HG03039 (cell line): ENCODE data around the gene AIRE.

ENCODE experiments used
- ATAC-seq: cut with Tn5 transposase; IDR thresholded peaks from one replicate; pipeline ENCODE4 v1.9.1; 2021; ENCODE audit warnings: mild to moderate bottlenecking, moderate library complexity; ENCODE audit not compliant: unreplicated experiment

The AIRE gene

DNA sequence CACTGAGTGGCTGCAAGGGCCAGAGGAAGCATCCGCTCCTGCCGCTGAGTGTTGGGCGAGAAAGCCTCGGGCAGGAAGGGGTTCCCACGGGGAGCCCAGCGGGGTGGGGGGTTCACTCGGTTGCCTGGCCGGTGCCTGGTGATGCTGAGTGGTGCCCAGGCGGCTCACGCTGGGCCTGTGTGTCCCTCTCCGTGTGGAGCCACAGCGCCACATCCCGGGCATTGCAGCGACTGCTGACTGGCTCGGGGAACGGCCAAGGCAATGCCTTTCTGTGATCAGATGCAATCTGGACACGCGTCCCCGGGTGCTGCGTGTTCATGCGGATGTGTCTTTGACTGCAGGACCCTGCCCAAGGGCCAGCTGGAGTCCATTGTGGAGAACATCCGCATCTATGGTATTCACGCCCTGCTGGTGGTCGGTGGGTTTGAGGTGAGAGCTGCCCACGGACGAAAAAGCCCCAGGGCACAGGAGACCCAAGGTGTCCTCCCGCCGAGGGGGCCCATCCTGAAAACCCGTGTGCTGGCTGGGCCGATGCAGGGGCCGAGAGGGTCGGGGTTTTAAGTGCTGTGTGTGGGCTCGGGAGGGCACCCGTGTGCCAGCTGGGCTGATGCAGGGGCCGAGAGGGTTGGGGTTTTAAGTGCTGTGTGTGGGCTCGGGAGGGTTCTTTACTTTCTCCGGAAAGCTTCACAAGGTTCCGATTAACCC, 37.1 kb downstream of the AIRE start:
- no peak for ATAC-seq

- ATAC-seq, result no peak
Observed at GRCh38 chr21:44323591-44323990, 37.9 kb downstream of the AIRE start.

DNA sequence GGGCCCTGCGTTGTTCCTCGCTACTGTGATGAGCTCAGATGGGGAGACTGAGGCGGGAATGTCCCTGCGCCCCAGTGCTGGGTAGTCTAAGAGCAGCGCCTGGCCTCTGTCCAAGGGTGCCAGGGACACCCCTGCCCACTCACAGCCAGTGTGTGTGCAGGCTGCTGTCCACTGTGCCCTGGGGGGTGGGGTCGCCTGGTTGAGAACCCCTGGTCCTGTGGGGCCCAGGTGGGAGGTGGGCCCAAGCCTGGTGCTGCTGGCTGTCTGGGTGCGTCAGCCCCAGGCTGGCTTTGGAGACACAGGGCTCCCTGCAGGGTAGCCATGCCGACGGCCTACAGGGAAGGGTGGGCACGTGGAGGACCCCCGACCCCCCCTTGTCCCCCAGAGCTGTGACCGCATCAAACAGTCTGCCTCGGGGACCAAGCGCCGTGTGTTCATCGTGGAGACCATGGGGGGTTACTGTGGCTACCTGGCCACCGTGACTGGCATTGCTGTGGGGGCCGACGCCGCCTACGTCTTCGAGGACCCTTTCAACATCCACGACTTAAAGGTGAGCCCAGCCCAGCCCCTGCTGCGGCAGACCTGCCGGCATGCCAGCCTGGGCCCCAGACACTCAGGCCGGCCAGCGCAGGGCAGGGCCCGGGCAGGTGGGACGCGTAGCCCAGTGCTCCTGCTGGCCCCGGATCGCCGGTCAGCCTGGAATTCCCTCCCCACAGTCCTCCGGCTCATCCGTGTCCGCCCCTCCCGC, 38.6 kb downstream of the AIRE start:
- ATAC-seq, result no peak

GRCh38 chr21:44324854-44325107, 39.1 kb downstream of the AIRE start:
- ATAC-seq, result no peak

GRCh38 chr21:44325386-44326271, 40.0 kb downstream of the AIRE start:
- no peak for ATAC-seq

- no peak for ATAC-seq
Observed at GRCh38 chr21:44326272-44326647, 40.6 kb downstream of the AIRE start.

DNA sequence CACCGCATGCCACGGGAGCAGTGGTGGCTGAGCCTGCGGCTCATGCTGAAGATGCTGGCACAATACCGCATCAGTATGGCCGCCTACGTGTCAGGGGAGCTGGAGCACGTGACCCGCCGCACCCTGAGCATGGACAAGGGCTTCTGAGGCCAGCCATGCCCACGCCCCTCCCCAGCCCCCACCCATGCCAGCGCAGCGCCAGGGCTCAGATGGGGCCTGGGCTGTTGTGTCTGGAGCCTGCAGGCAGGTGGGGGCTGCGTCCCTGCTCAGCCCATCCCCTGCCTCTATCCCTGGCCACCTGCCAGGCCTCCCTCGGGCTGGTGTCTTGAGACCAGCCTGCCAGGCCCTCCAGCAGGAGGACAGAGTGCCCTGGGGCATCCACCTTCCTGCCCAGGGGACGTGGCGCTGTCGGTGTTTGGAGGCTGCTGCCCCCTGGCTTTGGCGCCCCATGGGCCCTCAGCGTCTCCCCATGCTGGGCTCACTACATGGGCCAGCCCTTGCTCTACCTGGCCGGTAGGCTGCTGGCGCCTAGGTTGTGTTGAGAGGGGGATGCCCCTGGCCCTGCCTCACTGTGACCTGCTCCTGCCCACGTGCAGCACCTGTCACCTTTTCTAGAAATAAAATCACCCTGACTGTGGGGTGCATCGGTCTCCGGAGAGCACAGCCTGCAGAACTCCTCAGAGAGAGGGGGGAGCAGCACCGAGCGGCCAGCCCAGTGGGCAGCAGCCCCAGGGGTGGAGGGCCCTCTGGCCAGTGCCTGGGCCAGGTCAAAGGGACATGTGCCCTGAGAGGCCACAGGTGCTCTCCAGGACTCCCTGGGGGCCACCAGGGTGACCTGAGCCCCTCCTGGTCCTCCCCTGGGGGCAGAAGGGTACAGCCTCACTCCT, 41.3 kb downstream of the AIRE start:
- no peak for ATAC-seq

DNA sequence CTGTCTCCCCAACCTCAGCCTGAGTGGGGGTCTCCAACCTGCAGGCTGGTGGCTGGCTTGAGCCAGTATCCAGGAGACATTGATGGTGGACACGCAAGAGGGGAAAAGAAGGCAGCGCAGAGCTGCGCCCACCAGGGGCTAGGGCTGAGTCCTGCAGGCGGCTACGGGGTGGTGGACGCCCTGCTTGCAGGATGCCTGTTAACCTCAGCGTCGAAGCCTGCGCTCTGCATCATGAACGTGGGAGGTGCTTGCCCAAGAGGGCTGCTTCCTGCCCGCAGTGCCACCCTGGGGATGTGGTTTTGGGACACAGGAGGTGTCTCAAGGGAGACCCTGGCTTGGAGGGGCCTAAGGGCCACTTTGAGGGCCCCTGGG, 41.9 kb downstream of the AIRE start:
- no peak for ATAC-seq

- no peak for ATAC-seq
Observed at GRCh38 chr21:44328242-44328895, 42.7 kb downstream of the AIRE start.

DNA sequence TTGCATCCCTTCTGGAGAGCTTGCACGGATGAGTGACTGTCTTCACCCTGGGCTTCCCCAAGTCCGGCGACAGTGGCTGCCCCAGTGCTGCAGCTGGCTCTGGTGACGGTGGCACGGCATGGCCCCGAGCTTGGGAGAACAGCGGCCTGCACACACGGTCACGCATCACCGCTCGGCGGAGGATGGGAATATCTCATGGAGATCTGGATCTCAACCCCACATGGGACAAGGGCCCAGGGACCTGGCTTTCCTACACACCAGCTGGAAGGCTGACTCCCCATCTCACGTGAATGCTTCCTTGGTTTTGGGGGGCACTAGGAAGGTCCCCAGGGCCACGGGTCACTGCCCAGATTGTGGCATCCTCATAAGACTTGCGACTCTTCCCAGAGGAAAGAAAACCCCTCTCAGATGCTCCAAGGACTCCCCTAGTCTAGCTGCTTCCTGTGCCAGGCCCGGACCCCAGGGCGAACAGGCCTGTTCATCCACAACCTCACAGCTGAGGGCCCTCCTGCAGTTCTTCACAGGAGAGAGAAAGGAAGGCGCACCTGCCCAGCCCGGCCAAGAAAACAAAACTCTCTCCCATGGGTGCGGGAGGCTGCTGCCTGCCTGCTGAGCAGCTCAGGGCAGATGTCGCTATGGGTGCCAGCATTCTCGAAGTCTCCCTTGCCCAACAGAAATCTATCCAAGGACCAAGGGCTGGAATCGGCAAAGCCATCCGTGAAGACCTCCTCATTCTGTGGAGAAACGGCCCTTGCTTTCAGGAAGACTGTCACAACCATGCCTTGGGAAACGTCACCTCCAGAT, 43.6 kb downstream of the AIRE start:
- ATAC-seq, result no peak

DNA sequence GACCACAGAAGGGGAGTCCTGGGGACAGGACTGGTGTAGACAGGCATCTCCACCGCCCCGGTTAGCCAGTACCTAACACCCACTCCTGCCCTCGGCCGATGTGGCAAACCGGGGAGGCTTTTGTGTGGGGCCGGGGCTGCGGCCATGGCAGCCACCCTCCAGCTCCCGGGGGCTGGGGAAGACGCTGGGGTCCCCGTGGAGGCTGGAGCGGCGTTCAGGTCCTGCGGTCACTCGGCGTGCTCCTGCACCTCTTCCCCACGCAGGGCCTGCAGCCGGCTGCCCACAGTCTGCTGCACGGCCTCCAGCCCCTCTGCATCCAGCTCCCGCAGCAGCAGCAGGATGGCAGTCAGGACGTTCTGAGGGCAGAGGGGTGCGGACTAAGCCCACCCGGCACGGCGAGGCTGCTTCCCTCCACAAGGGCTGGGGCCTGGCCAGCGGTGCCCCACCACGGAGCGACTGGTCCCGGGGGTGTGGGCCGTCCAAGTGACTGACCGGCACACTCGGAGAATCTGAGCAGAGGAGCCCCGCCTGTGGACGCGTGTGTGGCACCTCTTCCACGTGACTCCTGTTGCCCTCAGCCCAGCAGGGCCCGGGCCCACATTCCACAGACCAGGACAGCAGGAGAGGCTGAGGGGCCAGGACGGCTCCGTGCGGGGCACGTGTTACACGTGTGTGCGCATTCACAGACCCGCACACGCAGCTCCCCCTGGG, 44.5 kb downstream of the AIRE start:
- ATAC-seq, result no peak

DNA sequence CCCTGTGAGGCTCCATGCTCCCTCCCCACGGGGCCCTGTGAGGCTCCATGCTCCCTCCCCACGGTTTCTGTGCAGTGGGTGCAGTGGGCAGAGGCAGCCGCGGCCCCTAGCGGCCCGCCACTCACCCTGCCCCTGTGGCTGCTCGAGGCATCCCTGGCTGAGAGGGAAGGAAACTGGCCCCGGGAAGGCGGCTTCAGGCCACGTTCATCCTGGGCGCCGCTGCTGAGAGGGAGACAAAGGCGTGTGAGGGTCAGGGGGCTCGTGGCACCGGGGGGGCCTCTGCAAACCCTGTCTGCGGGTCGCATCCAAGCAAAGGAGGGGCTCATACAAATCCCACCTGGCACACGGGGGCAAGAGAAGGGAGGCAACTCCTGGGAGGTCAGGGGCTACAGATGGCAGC, 45.0 kb downstream of the AIRE start:
- no peak for ATAC-seq

DNA sequence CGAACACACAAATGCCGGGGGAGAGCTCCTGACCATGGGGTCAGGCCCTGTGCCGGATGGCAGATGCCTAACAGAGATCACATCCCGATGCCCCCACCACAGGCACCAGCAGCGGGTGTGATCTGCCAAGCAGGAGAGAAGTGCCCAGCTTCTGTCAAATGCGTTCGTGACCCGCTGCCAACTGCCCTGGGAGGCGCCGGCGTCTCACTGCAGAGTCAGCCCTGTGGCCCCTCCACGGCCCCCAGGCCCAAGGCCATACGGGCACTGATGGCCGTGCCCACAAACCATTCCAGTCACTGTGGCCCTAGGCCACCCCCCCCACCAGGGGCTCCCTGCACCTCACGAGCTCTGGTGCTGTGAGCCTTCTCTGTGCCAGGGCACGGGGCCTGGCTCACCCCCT, 45.5 kb downstream of the AIRE start:
- no peak for ATAC-seq

DNA sequence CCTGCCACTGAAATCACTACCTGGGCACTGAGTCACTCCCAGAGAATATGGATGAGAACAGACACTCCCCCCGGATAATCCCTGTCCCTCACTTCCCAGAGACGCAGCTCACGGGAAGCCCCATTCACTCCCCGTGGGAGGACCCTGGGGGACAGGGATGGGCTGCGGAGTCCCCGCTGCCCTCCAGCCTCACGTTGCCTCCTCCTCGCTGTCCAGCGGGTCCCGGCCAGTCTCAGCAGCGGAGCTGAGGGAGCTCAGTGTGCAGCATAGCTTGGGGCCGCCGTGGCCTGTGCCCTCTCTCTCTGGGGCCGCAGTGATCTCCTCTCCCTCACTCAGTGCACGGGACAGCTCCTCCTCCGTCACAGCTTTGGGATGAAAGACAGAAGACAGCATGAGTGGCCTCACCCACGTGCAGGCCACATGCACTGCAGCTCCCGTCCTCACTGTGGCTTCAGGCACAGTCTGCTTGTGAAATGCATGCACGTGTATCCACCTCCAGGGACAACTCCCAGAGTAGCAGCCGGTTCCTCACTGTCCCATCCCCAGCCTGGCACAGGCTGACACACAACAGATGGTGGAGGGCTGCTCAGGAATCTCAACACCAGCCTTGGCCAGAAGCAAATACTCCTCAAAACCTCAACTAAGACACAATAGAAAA, 46.1 kb downstream of the AIRE start:
- ATAC-seq, result no peak

DNA sequence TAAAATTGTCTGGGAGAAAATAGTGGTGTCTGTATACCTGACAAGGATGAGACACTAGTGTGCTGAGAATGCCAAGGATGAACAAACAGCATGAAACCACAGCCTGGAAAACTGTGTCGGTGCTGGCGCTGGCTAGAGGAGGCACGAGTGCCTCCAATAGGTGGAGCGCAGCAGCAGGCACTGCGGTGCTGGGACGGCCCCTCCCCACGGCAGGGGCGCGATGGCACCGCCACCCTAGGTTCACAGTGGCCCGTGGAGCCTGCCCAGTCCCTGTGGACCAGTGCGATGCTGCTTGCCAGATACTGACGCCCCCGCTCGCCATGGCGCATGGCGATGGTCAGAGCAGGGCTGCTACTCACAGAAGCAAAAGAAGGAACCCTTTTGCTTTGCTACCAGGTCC, 46.7 kb downstream of the AIRE start:
- no peak for ATAC-seq

DNA sequence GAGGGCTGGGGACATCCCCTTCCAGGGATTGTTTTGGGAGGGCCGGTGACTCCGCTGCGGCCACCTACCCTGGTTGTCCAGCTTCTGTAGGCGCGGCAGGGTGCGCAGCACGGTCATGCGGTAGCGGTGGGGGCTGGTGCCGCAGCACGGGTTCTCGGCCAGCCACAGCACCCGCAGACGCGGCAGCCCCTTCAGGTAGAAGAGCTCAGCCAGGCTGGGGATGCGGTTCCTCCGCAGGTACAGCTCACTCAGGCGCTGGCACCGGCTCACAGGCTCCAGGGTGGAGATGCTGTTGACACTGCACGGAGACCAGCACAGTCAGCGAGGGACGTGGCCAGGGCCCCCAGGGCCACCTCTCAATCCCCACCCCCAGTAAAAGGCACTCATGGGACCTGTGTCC, 47.3 kb downstream of the AIRE start:
- ATAC-seq, result no peak

DNA sequence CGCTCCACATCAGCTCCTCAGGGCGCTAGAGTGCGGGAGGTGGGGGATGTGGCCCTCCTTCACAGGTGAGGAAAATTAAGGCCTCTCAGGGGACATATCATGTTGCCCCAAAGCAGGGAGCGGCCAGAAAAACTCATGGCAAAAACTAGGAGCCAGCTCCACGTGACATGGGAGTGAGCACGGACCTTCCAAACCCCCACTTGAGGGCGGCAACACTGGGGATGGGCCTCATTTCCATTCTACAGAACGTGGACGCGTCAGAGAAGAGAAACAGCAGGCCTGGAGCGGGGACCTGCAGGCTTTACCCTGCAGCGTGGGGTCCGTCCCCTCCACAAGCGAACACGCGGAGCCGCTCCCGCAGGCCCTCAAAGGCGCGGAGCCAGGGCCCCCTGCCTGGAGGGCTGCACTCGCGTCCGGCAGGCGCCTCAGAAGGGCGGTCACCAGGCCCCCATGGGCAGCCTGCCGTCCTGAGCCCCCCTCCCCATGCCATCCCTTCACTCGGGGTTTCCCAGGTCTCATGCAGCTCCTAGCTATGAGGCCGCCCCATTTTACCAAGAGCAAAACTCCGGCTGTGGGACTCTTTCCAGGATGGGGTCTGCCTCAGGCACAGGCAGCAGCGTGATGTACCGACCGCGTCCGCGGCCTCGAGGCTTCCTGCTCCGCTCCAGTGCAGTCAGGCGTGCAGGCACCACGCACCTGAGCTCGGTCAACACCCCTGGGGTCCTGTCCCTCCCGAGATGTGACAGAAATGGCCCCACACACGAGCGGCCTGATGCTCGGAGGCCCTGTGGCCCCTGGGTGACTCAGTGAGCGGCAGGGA, 48.0 kb downstream of the AIRE start:
- no peak for ATAC-seq
